Thymus (tissue), 11 donors: Measurements from ENCODE around the gene EIF2B5. TPM values are rescaled to one million over a fixed set of nuclear protein-coding genes. Genes with fewer than 3 reads are reported as not detected.
A peak's percentile ranks its signal among the peaks of the same experiment; 100 is the strongest.

Experiments
- DNase-seq, 9 donors: peaks; one replicate each; pipeline ENCODE4 v3.0.0-alpha.2; 2013; ENCODE audit warnings: low spot score in 9 of 9, low read depth in 6 of 9, missing footprints in 1 of 9
- H3K27ac ChIP-seq, 2 donors: one replicate each; pipeline ENCODE4 v1.5.1; 2013; ENCODE audit warnings: control low read depth in 1 of 2, low read depth in 1 of 2, low read length in 1 of 2, mild to moderate bottlenecking in 1 of 2, moderate library complexity in 1 of 2
- H3K27me3 ChIP-seq, 2 donors: one replicate each; pipeline ENCODE4 v1.5.1; 2013; ENCODE audit warnings: low read length in 1 of 2; ENCODE audit not compliant: control insufficient read depth in 2 of 2, insufficient read depth in 1 of 2
- H3K36me3 ChIP-seq, 2 donors: one replicate each; pipeline ENCODE4 v1.5.1; 2013; ENCODE audit warnings: low read length in 1 of 2, mild to moderate bottlenecking in 1 of 2, moderate library complexity in 1 of 2; ENCODE audit not compliant: control insufficient read depth in 2 of 2, insufficient read depth in 2 of 2
- H3K4me1 ChIP-seq, 2 donors: one replicate each; pipeline ENCODE4 v1.5.1; 2013; ENCODE audit warnings: low read length in 2 of 2; ENCODE audit not compliant: control insufficient read depth in 2 of 2, insufficient read depth in 2 of 2
- H3K4me3 ChIP-seq, 2 donors: one replicate each; pipeline ENCODE4 v1.5.1; 2013; ENCODE audit warnings: low read length in 2 of 2, control low read depth in 1 of 2, mild to moderate bottlenecking in 1 of 2
- H3K9me3 ChIP-seq, 2 donors: one replicate each; pipeline ENCODE4 v1.5.1; 2013; ENCODE audit warnings: low read length in 1 of 2, mild to moderate bottlenecking in 1 of 2; ENCODE audit not compliant: control insufficient read depth in 2 of 2, insufficient read depth in 1 of 2
- WGBS: extraction: QIAGEN DNeasy Blood & Tissue Kit; methylation state at CpG from one replicate; pipeline ENCODE4 v1.1.7; 2013; 5-methylcytosine and 5-hydroxymethylcytosine counted together
- polyA plus RNA-seq: library from polyadenylated mRNA; stranded (reverse); fragments of 200-250 nt; gene quantifications from one replicate; pipeline ENCODE4 v1.2.3, GENCODE V29; 2013
- total RNA-seq: library from RNA; stranded (reverse); fragments of 120-200 nt; gene quantifications from one replicate; pipeline ENCODE4 v1.2.4, GENCODE V29; 2013
- donor health status: healthy.

Gene EIF2B5
- total and polyA plus RNA-seq, 2 donors: 32.2 to 47.3 TPM

DNA sequence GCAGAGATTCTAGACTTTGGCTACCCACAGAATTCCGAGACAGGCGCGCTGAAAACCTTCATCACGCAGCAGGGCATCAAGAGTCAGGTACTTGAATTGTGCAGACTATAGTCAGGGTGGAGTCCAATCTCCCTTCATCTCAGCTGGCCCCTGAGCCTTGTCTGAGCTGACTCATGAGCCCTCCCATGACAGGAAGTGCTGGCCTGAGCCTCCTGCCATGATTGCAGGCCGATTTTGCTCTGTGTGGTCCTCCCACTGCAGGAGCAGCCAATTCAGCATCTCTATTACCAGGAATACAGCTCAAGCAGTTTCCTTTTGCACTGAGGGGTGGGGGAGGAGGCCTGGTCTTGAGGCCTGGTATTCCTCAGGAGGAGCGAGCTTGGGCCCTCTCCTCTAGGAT lies 45.0 kb downstream of the EIF2B5 start:
- no peak overlapping the region for H3K27ac ChIP-seq
- no peak for DNase-seq
- no peaks in the 10 kb centered on the region for H3K27me3 ChIP-seq
- H3K4me3 ChIP-seq: no peak overlapping the region
- peaks cover 14 to 24% of the 10 kb centered on the region in 2 donors for H3K4me1 ChIP-seq
- no peaks in the 10 kb centered on the region for H3K9me3 ChIP-seq
- H3K36me3 ChIP-seq: peaks cover 63 to 75% of the 10 kb centered on the region in 2 donors
- WGBS: 96% methylated on average over 6 of the region's 6 CpGs

GRCh38 chr3:184181596-184181995 lies 46.4 kb downstream of the EIF2B5 start:
- Histone ChIP-seq H3K4me3 (no peak overlapping the region), H3K27ac (no peak overlapping the region), H3K36me3 (peaks cover 63 to 75% of the 10 kb centered on the region in 2 donors), H3K4me1 (peaks cover 8 to 18% of the 10 kb centered on the region in 2 donors), H3K27me3 (no peaks in the 10 kb centered on the region), H3K9me3 (peaks cover 0 to 3% of the 10 kb centered on the region in 2 donors)
- WGBS: 98% methylated on average over 9 of the region's 9 CpGs
- no peak for DNase-seq

- no peak overlapping the region for H3K27ac ChIP-seq
- peaks cover 58 to 65% of the 10 kb centered on the region in 2 donors for H3K36me3 ChIP-seq
- 97% methylated on average over 5 of the region's 5 CpGs for WGBS
- DNase-seq: no peak
- H3K4me3 ChIP-seq: no peak overlapping the region
- H3K27me3 ChIP-seq: no peaks in the 10 kb centered on the region
- peaks cover 10 to 15% of the 10 kb centered on the region in 2 donors for H3K4me1 ChIP-seq
- peaks cover 0 to 3% of the 10 kb centered on the region in 2 donors for H3K9me3 ChIP-seq
Observed at GRCh38 chr3:184183679-184184078, 48.5 kb downstream of the EIF2B5 start.

GRCh38 chr3:184184546-184185230 lies 49.5 kb downstream of the EIF2B5 start:
- no peak for DNase-seq
- no peak overlapping the region for H3K27ac ChIP-seq
- H3K36me3 ChIP-seq: peaks cover 56 to 64% of the 10 kb centered on the region in 2 donors
- 98% methylated on average over 18 of the region's 18 CpGs for WGBS
- H3K4me1 ChIP-seq: peaks cover 10 to 15% of the 10 kb centered on the region in 2 donors
- no peaks in the 10 kb centered on the region for H3K27me3 ChIP-seq
- no peak overlapping the region for H3K4me3 ChIP-seq
- peaks cover 0 to 3% of the 10 kb centered on the region in 2 donors for H3K9me3 ChIP-seq

- Histone ChIP-seq H3K27ac (peak overlapping the region; percentile 61 to 71), H3K9me3 (peaks cover 0 to 3% of the 10 kb centered on the region in 2 donors), H3K4me3 (peak overlapping the region; percentile 82 to 100), H3K36me3 (peaks cover 55 to 61% of the 10 kb centered on the region in 2 donors), H3K4me1 (peaks cover 10 to 15% of the 10 kb centered on the region in 2 donors), H3K27me3 (no peaks in the 10 kb centered on the region)
- peak; percentile 98 to 100 (median 100) for DNase-seq
- WGBS: 5% methylated on average over 55 of the region's 55 CpGs
Observed at GRCh38 chr3:184185461-184186183, 50.5 kb downstream of the EIF2B5 start.

DNA sequence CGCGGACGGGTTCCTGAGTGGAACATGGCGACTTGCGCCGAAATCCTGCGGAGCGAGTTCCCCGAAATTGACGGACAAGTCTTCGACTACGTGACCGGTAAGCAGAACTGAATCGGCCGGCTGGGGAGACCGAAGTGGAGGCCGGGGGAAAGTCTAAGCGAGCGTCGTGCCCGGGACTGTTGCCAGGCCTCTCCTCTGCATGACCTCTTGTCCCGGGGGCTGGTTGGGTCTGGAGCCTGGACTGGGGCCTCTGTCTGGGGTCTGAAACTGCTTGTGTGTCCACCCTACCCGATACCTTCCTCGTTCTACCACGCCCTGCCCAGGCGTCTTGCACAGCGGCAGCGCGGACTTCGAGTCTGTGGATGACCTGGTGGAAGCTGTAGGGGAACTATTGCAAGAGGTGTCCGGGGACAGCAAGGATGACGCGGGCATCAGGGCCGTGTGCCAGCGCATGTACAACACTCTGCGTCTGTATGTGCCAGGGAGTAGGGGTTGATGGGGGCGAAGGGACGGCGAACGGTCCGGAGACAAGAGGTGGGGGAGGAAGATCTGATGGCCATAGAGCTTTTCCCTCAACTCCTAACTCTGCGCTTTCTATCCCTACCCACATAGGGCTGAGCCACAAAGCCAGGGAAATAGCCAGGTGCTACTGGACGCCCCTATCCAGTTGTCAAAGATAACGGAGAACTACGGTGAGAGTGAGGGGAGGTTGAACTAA lies 51.2 kb downstream of the EIF2B5 start, which contains the start of gene ABCF3:
TSS of gene ABCF3 (plus strand) at position 16 of the 718 bp plus-strand sequence. CDS start at position 25, 9 bp downstream.
- H3K9me3 ChIP-seq: peaks cover 0 to 3% of the 10 kb centered on the region in 2 donors
- WGBS: under 1% methylated on average over 45 of the region's 45 CpGs

GRCh38 chr3:184186902-184187207 lies 51.7 kb downstream of the EIF2B5 start:
- H3K27me3 ChIP-seq: no peaks in the 10 kb centered on the region
- peaks cover 0 to 3% of the 10 kb centered on the region in 2 donors for H3K9me3 ChIP-seq
- DNase-seq: peak in 1 of 9 donors; percentile 13
- H3K4me3 ChIP-seq: peak overlapping the region; percentile 82 to 100
- peaks cover 10 to 15% of the 10 kb centered on the region in 2 donors for H3K4me1 ChIP-seq
- H3K27ac ChIP-seq: no peak overlapping the region
- peaks cover 51 to 56% of the 10 kb centered on the region in 2 donors for H3K36me3 ChIP-seq
- 29% methylated on average over 3 of the region's 3 CpGs for WGBS

More for the DNA sequence above, 51.2 kb downstream of the EIF2B5 start, which contains the start of gene ABCF3:
- peaks cover 10 to 15% of the 10 kb centered on the region in 2 donors for H3K4me1 ChIP-seq
- DNase-seq: peak in 3 of 9 donors; percentile 11 to 29 (median 24)
- H3K27ac ChIP-seq: peak within 1 kb of the TSS; percentile 61 to 71
- peaks cover 54 to 59% of the 10 kb centered on the region in 2 donors for H3K36me3 ChIP-seq
- peak within 1 kb of the TSS; percentile 82 to 100 for H3K4me3 ChIP-seq
- no peaks in the 10 kb centered on the region for H3K27me3 ChIP-seq

DNA sequence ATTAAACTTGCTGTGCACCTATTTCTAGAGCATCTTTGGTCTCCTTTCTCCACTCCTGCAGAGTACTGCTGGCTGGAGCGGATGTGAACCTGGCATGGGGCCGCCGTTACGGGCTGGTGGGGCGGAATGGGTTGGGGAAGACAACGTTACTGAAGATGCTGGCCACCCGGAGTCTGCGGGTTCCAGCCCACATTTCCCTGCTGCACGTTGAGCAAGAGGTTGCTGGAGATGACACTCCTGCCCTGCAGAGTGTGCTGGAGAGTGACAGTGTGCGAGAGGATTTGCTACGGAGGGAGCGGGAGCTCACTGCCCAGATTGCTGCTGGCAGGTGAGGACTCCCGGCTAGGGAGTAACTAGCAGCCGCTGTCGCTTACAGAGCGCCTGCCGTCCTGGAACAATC lies 52.9 kb downstream of the EIF2B5 start:
- DNase-seq: no peak
- Histone ChIP-seq H3K4me1 (peaks cover 10 to 15% of the 10 kb centered on the region in 2 donors), H3K4me3 (no peak overlapping the region), H3K27me3 (no peaks in the 10 kb centered on the region), H3K36me3 (peaks cover 50 to 53% of the 10 kb centered on the region in 2 donors), H3K27ac (no peak overlapping the region), H3K9me3 (peaks cover 0 to 3% of the 10 kb centered on the region in 2 donors)
- 97% methylated on average over 17 of the region's 17 CpGs for WGBS
